IPS DF 19.7 (cell line): ENCODE results near the gene SLC16A8.

ENCODE experiments used
- DNase-seq: peaks from one replicate; pipeline ENCODE4 v3.0.0-alpha.2; 2013; ENCODE audit warnings: low read depth, low spot score

The SLC16A8 gene

GRCh38 chr22:38031491-38031890 lies 52.5 kb downstream of the SLC16A8 start:
- no peak for DNase-seq

GRCh38 chr22:38030311-38031133 lies 53.5 kb downstream of the SLC16A8 start:
- DNase-seq: no peak

- DNase-seq: no peak
Measured at GRCh38 chr22:38029901-38030300, 54.1 kb downstream of the SLC16A8 start.

GRCh38 chr22:38029370-38029769 lies 54.6 kb downstream of the SLC16A8 start:
- DNase-seq: no peak

- DNase-seq: no peak
Measured at GRCh38 chr22:38028344-38029130, 55.4 kb downstream of the SLC16A8 start.
